GM23248 (cell line): ENCODE measurements around the gene PIGO. TPM values are rescaled to one million over a fixed set of nuclear protein-coding genes. Genes with fewer than 3 reads are reported as not detected.

Experiments used
- DNase-seq: peaks from one replicate; pipeline ENCODE4 v3.0.0-alpha.2; 2015
- H2AFZ ChIP-seq: fragments of 200-600 bp; sonication (generic); 2 replicates; pipeline ENCODE4 v1.6.1; 2016; ENCODE audit warnings: antibody characterized with exemption
- H3F3A ChIP-seq: fragments of 200-600 bp; sonication (generic); 2 replicates; pipeline ENCODE4 v1.6.1; 2016; ENCODE audit warnings: mild to moderate bottlenecking, antibody characterized with exemption, mixed run types; ENCODE audit not compliant: insufficient read depth
- H3K27ac ChIP-seq: fragments of 200-600 bp; sonication (generic); 2 replicates; pipeline ENCODE4 v1.5.1; 2016; ENCODE audit warnings: mild to moderate bottlenecking
- H3K27me3 ChIP-seq: fragments of 200-600 bp; sonication (generic); replicated peaks from 2 replicates; pipeline ENCODE4 v1.6.1; 2016; ENCODE audit warnings: mild to moderate bottlenecking; ENCODE audit not compliant: insufficient read depth
- H3K36me3 ChIP-seq: fragments of 200-600 bp; sonication (generic); 2 replicates; pipeline ENCODE4 v1.6.1; 2016; ENCODE audit warnings: low read depth, mild to moderate bottlenecking
- H3K4me1 ChIP-seq: fragments of 200-600 bp; sonication (generic); 2 replicates; pipeline ENCODE4 v1.6.1; 2016; ENCODE audit warnings: mild to moderate bottlenecking; ENCODE audit not compliant: insufficient read depth
- H3K4me2 ChIP-seq: fragments of 200-600 bp; sonication (generic); one replicate; pipeline ENCODE4 v1.6.1; 2016; ENCODE audit warnings: mild to moderate bottlenecking; ENCODE audit not compliant: unreplicated experiment
- H3K4me3 ChIP-seq: fragments of 200-600 bp; sonication (generic); 2 replicates; pipeline ENCODE4 v1.5.1; 2016; ENCODE audit warnings: mild to moderate bottlenecking
- H3K79me2 ChIP-seq: fragments of 200-600 bp; sonication (generic); 2 replicates; pipeline ENCODE4 v1.6.1; 2016; ENCODE audit warnings: mild to moderate bottlenecking; ENCODE audit not compliant: insufficient read depth
- H3K9ac ChIP-seq: fragments of 200-600 bp; sonication (generic); 2 replicates; pipeline ENCODE4 v1.6.1; 2016; ENCODE audit warnings: mild to moderate bottlenecking
- H3K9me2 ChIP-seq: fragments of 200-600 bp; sonication (generic); 2 replicates; pipeline ENCODE4 v1.6.1; 2016; ENCODE audit warnings: mixed run types, mild to moderate bottlenecking, moderate library complexity; ENCODE audit not compliant: insufficient read depth
- H3K9me3 ChIP-seq: fragments of 200-600 bp; sonication (generic); one replicate; pipeline ENCODE4 v1.6.1; 2017; ENCODE audit warnings: low read depth
- H4K20me1 ChIP-seq: fragments of 200-600 bp; sonication (generic); 2 replicates; pipeline ENCODE4 v1.6.0; 2016; ENCODE audit not compliant: insufficient read depth
- EZH2 ChIP-seq: fragments of 200-600 bp; sonication (generic); IDR thresholded peaks from 2 replicates; pipeline ENCODE4 v1.6.1; 2018; ENCODE audit warnings: antibody characterized with exemption, mild to moderate bottlenecking; ENCODE audit not compliant: insufficient read depth, poor library complexity, severe bottlenecking
- EZH2phosphoT487 ChIP-seq: fragments of 200-600 bp; sonication (generic); IDR thresholded peaks from 2 replicates; pipeline ENCODE4 v1.6.1; 2018; ENCODE audit warnings: antibody characterized with exemption, moderate library complexity, mild to moderate bottlenecking, low read depth; ENCODE audit not compliant: insufficient read depth
- WGBS, 2 experiments: methylation state at CpG; one replicate each; pipeline ENCODE4 v1.1.6; 2015 to 2017; ENCODE audit warnings: low lambda C conversion rate in 2 of 2, low coverage in 1 of 2; ENCODE audit errors: missing lambda C conversion rate in 2 of 2; 5-methylcytosine and 5-hydroxymethylcytosine counted together
- in situ Hi-C: fragments of 300-500 bp; cut with MboI; formaldehyde crosslinking; loops from 2 replicates; pipeline ENCODE4 v1.15.0; 2020
- polyA plus RNA-seq: library from polyadenylated mRNA; unstranded; fragments of >200 nt; fragmentation: Nextera tagmentation; extraction: Ambion mirVana; gene quantifications from 2 replicates; pipeline ENCODE4 v1.2.1, GENCODE V29; 2016
- total RNA-seq: library from RNA; depleted of rRNA; stranded (reverse); fragments of >200 nt; shearing (Covaris generic); gene quantifications from 2 replicates; pipeline ENCODE4 v1.2.3, GENCODE V29; 2014

Gene PIGO
- total and polyA plus RNA-seq, 2 experiments from 2014 or later: 17.4 to 18.6 TPM

DNA sequence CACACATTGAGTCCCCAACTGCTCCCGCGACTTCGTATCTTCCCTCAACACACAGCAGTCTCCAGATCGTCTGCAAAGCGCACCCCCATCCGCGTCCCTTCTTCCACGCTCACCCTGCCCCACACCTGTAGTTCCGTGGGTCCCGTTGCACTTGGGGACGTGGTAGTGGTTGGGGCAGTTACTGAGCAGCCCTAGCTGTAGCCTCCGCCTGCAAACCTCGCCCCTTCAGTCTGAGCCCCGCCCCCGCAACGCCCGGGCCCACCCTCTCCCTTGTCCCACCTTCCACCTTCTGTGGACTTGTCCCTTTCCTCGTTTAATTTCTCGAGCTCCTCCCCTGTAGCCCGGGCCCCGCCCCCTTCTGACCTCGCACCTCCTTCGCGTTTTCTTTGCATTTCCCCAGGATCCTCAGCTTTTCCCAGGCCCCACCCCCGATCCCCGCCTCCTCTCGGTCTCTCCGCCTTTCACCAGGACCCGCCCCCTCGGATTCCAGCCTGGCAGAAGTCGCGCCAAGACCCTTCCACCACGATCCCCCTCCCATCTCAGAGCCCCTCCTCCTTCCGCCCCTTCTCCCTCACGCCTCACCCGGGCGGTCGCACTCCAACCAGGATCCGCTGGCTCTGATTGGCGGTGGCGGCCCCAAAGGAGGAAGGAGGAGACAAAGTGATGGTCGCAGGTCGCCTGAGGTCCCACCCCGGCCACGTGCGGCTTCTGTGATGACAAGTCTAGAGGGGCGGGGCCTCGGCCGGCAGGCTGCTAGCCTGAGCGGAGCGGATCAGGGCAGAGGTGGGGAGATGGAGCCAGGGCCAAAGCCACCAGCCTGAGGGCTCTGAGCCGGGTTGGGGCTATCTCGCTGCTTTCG, 19.5 kb upstream of the PIGO start, which contains the start of gene ATOSB:
Gene ATOSB, minus strand, starts transcription at position 183 of the 859 bp plus-strand sequence. CDS start 7,588 bp downstream, outside the sequence.
- peak; percentile 97 for DNase-seq
- H3K4me1 ChIP-seq: peaks cover 32% of the 10 kb centered on the region
- TF ChIP-seq EZH2: no peak
- TF ChIP-seq EZH2phosphoT487: no peak
- peaks cover 18% of the 10 kb centered on the region for H3K79me2 ChIP-seq
- WGBS, 2 experiments: 1% methylated on average over 35 to 54 of the region's 54 CpGs
- H3K27ac ChIP-seq: peak within 1 kb of the TSS; percentile 98
- H3K9me3 ChIP-seq: no peaks in the 10 kb centered on the region
- no peaks in the 10 kb centered on the region for H4K20me1 ChIP-seq
- H3K9me2 ChIP-seq: no peaks in the 10 kb centered on the region
- in situ Hi-C loops: loop anchor here (10.0 kb wide), 1 partner anchor 439 kb away; no protein-coding TSS in a partner anchor
- peak within 1 kb of the TSS; percentile 77 for H3K4me3 ChIP-seq
- H3K36me3 ChIP-seq: no peaks in the 10 kb centered on the region
- H3K4me2 ChIP-seq: peak within 1 kb of the TSS; percentile 92
- no peaks in the 10 kb centered on the region for H3K27me3 ChIP-seq
- H3K9ac ChIP-seq: peak within 1 kb of the TSS; percentile 90
- H3F3A ChIP-seq: peaks cover 46% of the 10 kb centered on the region
- peak within 1 kb of the TSS; percentile 92 for H2AFZ ChIP-seq

DNA sequence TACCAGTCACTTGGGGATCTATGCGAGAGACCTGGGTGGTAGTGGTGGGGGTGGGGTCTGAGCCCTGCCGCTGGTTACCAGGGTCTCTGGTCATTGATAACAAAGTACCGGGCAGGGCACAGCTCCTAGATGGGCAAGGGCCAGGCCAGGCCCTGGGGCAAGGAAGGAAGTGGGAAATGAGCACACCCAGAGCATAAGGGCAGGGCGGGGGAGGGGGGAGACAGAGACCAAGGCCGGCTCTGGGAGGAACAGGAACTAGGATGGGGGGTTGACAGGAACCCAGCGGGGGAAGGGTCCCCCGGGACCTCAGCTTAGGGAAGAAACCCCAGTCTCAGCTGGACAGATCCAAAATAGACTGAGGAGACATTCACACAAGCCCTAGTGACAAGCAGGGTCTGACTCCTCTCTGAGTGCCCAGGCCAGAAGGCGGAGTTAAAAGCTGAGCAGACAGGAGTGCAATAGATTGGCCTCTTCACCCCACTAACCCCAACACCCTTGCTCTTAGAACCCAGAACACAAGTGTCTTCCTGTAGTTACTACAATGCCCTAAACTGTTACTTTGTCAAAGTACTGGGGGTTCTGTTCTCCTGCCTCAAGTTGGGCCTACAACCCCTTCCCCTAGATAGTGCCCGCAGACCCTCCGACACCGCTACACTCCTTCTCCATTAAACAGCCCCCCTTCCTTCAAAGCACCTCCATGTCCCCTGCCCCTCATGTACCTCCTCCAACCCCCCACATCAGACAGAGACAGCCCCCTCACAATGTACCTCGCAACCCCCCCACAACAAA, 18.6 kb upstream of the PIGO start:
- Histone ChIP-seq H3K27me3 (no peaks in the 10 kb centered on the region), H3K4me3 (peak overlapping the region; percentile 77), H3K9me2 (no peaks in the 10 kb centered on the region), H3K9me3 (no peaks in the 10 kb centered on the region), H3K9ac (peak overlapping the region; percentile 90), H3K27ac (peak overlapping the region; percentile 98), H3K36me3 (no peaks in the 10 kb centered on the region), H2AFZ (peak overlapping the region; percentile 92), H3K4me2 (peak overlapping the region; percentile 92), H3K4me1 (peaks cover 37% of the 10 kb centered on the region), H3K79me2 (peaks cover 27% of the 10 kb centered on the region), H3F3A (peaks cover 46% of the 10 kb centered on the region), H4K20me1 (no peaks in the 10 kb centered on the region)
- in situ Hi-C loops: loop anchor here (10.0 kb wide), 1 partner anchor 440 kb away; no protein-coding TSS in a partner anchor
- no peak for TF ChIP-seq EZH2
- no peak for TF ChIP-seq EZH2phosphoT487
- 18 to 29% methylated on average over 8 to 12 of the region's 12 CpGs for WGBS, 2 experiments
- DNase-seq: peak; percentile 82

DNA sequence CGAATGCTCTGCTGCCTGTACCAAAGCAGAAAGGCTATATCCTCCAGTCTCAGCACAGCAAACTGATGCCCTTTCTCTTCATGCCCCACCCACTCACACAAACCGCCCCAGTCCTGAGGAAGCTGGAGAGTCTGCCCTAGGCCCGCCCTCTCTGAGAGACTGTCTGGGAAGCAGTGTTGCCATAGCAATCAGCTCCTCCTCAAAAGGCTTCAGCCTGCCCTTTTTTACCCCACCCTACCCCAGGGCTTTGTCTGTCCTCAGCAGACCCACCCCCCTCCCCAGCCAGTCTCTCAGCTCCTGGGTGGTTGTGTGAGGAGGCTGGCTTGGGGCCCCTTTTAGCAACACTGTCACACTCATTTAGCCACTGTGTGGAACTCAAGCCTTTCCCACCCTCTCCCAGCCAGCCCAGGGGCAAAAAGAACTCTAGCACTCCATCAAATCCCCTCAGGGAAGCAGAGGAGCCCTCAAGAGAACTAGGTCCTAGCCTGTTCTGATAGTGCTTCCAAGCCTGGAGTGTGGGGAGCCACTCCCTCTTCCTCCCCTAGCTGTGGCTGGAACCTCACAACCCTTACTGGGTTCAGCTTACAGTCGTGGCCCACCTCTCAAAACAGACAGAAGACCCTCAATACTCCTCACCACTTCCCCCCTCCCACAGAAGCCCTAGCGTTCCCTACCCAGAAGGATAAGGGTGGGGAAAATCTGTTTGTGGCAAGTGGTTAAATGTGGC, 17.9 kb upstream of the PIGO start:
- peaks cover 44% of the 10 kb centered on the region for H3K4me1 ChIP-seq

More for the DNA sequence above, 17.9 kb upstream of the PIGO start:
- H3K4me2 ChIP-seq: peak overlapping the region; percentile 92
- WGBS, 2 experiments: 0 to 1% methylated on average over 5 of the region's 5 CpGs
- peaks cover 34% of the 10 kb centered on the region for H3K79me2 ChIP-seq
- H3K36me3 ChIP-seq: no peaks in the 10 kb centered on the region
- H3K9me3 ChIP-seq: no peaks in the 10 kb centered on the region
- peaks cover 46% of the 10 kb centered on the region for H3F3A ChIP-seq
- peak overlapping the region; percentile 90 for H3K9ac ChIP-seq
- H4K20me1 ChIP-seq: no peaks in the 10 kb centered on the region
- no peaks in the 10 kb centered on the region for H3K9me2 ChIP-seq
- DNase-seq: peak; percentile 98
- H3K4me3 ChIP-seq: peak overlapping the region; percentile 77
- TF ChIP-seq EZH2 (no peak), EZH2phosphoT487 (no peak)
- no peaks in the 10 kb centered on the region for H3K27me3 ChIP-seq
- in situ Hi-C loops: loop anchor here (10.0 kb wide), 1 partner anchor 441 kb away; no protein-coding TSS in a partner anchor
- peak overlapping the region; percentile 92 for H2AFZ ChIP-seq
- H3K27ac ChIP-seq: peak overlapping the region; percentile 98
